ENCODE measurements around the gene WIZ.

DNA sequence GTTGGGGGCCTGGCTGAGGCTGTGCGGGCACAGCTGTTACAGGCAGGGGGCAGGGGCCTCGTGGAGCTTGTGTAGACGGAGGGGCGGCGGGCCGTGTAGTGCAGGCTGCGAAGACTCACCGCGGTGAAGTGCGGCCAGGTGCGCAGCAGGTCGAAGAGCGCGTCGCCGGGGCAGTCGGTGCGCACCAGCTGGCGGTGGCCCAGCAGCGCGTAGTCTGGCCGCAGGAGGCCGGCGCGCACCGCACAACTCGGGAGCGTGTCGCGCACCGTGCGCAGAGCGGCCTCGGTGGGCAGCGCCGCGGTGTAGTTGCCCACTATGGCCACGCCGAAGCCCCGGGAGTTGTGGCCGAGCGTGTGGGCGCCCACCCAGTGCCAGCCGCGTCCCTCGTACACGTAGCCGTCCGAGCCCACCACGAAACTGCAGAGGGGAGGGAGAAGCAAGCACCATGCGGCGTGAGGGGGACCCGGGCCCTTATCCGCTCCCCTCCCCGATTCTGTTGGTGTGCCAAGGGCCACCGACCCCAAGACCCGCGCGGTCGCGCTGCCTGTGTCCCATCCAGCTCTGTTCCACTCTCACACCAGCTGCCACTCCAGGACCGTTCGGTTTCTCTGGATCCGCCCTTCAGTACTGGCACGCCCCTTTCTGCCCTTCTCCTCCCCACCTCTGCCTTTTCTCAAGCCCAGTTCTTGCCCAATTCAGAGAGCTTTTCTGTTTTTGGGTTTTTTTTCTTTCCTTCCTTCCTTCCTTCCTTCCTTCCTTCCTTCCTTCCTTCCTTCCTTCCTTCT, 19.9 kb upstream of the WIZ start:
- TF ChIP-seq, protein P1, sequence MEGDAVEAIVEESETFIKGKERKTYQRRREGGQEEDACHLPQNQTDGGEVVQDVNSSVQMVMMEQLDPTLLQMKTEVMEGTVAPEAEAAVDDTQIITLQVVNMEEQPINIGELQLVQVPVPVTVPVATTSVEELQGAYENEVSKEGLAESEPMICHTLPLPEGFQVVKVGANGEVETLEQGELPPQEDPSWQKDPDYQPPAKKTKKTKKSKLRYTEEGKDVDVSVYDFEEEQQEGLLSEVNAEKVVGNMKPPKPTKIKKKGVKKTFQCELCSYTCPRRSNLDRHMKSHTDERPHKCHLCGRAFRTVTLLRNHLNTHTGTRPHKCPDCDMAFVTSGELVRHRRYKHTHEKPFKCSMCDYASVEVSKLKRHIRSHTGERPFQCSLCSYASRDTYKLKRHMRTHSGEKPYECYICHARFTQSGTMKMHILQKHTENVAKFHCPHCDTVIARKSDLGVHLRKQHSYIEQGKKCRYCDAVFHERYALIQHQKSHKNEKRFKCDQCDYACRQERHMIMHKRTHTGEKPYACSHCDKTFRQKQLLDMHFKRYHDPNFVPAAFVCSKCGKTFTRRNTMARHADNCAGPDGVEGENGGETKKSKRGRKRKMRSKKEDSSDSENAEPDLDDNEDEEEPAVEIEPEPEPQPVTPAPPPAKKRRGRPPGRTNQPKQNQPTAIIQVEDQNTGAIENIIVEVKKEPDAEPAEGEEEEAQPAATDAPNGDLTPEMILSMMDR (IDR thresholded peaks at IDR 0.05), result no peak
- no peak for TF ChIP-seq EZH2 (IDR thresholded peaks at IDR 0.05; ENCODE audit: borderline replicate concordance, insufficient read depth, low read depth, low read length, poor library complexity, severe bottlenecking)

All from B cell (primary cell).